IPS-15b (cell line): ENCODE data around the gene TUBA1C.
"Not testable (repeated sequence)": the region's sequence is repeated elsewhere in the genome, so short reads cannot be mapped to it uniquely, and the experiment has no call there.

Experiments
- H3K27me3 ChIP-seq: one replicate; pipeline ENCODE4 v1.6.1; 2013; ENCODE audit warnings: low read length; ENCODE audit not compliant: control insufficient read depth, insufficient read depth
- H3K36me3 ChIP-seq: one replicate; pipeline ENCODE4 v1.6.1; 2013; ENCODE audit warnings: low read length; ENCODE audit not compliant: control insufficient read depth, insufficient read depth
- H3K4me1 ChIP-seq: one replicate; pipeline ENCODE4 v1.6.1; 2013; ENCODE audit warnings: mild to moderate bottlenecking, low read length; ENCODE audit not compliant: control insufficient read depth, insufficient read depth
- H3K4me3 ChIP-seq: one replicate; pipeline ENCODE4 v1.5.1; 2013; ENCODE audit warnings: low read depth, low read length
- H3K9ac ChIP-seq: one replicate; pipeline ENCODE4 v1.6.1; 2013; ENCODE audit warnings: low read depth, mild to moderate bottlenecking, low read length
- H3K9me3 ChIP-seq: one replicate; pipeline ENCODE4 v1.6.1; 2013; ENCODE audit warnings: mild to moderate bottlenecking, low read length; ENCODE audit not compliant: control insufficient read depth, insufficient read depth

The TUBA1C gene

GRCh38 chr12:49257508-49258184 lies 7.2 kb upstream of the TUBA1C start:
- not testable (repeated sequence) for H3K9ac ChIP-seq, H3K27me3 ChIP-seq, H3K4me1 ChIP-seq, H3K9me3 ChIP-seq, H3K36me3 ChIP-seq, H3K4me3 ChIP-seq

DNA sequence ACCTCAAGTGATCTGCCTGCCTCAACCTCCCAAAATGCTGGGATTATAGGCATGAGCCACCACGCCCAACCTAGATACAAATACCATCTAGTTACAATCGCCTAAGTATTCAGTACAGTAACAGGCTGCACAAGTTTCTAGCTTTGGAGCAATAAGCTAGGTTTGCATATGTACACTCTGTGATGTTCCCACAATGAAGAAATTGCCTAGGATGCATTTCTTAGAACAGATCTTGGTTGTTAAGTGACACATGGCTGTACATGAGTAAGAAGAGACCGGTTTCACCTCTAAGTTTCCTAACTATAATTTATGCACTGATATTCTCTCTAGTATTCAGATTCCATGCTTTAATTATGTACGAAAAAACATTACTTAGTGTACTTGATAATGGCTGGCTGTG lies 5.4 kb upstream of the TUBA1C start:
- Histone ChIP-seq H3K27me3 (no peaks in the 10 kb centered on the region), H3K9me3 (no peaks in the 10 kb centered on the region), H3K36me3 (no peaks in the 10 kb centered on the region), H3K4me1 (no peaks in the 10 kb centered on the region), H3K4me3 (no peak overlapping the region), H3K9ac (no peak overlapping the region)

GRCh38 chr12:49260166-49260565 lies 4.7 kb upstream of the TUBA1C start:
- Histone ChIP-seq H3K9me3 (no peaks in the 10 kb centered on the region), H3K4me3 (no peak overlapping the region), H3K36me3 (no peaks in the 10 kb centered on the region), H3K4me1 (no peaks in the 10 kb centered on the region), H3K27me3 (no peaks in the 10 kb centered on the region), H3K9ac (no peak overlapping the region)

DNA sequence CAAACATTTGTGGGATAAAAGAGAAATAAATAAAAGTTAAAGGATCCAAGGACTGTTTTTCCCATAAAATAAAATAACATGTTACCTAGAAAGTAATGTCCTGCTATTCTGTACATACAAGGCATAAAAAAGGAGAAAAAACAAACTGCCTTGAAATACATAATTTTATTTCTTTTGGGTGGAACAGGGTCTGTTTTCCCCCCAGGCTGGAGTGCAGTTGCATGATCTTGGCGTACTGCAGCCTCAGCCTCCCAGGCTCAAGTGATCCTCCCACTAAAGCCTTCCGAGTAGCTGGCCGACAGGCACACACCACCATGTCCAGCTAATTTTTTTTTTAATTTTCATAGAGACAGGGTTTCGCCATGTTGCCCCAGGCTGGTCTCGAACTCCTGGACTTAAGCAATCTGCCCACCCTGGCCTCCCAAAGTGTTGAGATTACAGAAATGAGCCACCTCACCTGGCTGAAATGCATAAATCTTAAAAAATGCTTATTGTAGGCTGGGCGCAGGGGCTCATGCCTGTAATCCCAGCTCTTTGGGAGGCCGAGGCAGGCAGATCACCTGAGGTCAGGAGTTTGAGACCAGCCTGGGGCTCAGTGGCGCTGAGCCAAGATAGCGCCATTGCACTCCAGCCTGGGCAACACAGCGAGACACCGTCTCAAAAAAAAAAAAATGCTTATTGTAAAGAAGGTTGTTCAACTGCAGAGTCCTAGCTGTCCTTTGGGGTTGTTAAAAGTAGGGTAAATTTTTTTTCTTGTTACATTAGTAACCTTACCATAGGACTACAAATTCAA lies 4.1 kb upstream of the TUBA1C start:
- Histone ChIP-seq H3K9ac (peak overlapping the region; percentile 24), H3K27me3 (no peaks in the 10 kb centered on the region), H3K9me3 (no peaks in the 10 kb centered on the region), H3K4me1 (no peaks in the 10 kb centered on the region), H3K36me3 (no peaks in the 10 kb centered on the region), H3K4me3 (no peak overlapping the region)

GRCh38 chr12:49261721-49262120 lies 3.2 kb upstream of the TUBA1C start:
- Histone ChIP-seq H3K9me3 (no peaks in the 10 kb centered on the region), H3K27me3 (no peaks in the 10 kb centered on the region), H3K4me1 (no peaks in the 10 kb centered on the region), H3K9ac (no peak overlapping the region), H3K36me3 (no peaks in the 10 kb centered on the region), H3K4me3 (no peak overlapping the region)

DNA sequence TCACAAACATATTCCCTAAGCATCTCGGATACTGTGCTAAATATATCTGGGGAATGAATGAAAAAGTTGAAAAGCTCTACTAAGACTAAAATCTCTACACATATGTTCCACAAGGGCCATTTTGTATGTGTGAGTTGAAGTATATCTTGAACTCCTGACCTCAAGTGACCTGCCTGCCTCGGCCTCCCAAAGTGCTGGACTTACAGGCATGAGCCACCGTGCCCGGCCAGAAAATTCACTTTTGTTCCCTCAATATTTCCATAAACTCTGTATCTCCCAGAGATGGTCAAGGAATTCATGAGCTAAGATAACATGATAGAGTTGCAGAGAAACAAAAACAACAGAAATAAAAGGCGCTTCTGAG lies 1.5 kb upstream of the TUBA1C start:
- no peaks in the 10 kb centered on the region for H3K9me3 ChIP-seq
- no peak overlapping the region for H3K9ac ChIP-seq
- no peaks in the 10 kb centered on the region for H3K27me3 ChIP-seq
- no peaks in the 10 kb centered on the region for H3K4me1 ChIP-seq
- no peaks in the 10 kb centered on the region for H3K36me3 ChIP-seq
- peak overlapping the region; percentile 91 for H3K4me3 ChIP-seq

- H3K9me3 ChIP-seq = no peaks in the 10 kb centered on the region
- H3K27me3 ChIP-seq = no peaks in the 10 kb centered on the region
- no peaks in the 10 kb centered on the region for H3K4me1 ChIP-seq
- H3K9ac ChIP-seq = peak overlapping the region; percentile 73
- peak overlapping the region; percentile 91 for H3K4me3 ChIP-seq
- H3K36me3 ChIP-seq = peaks cover 7% of the 10 kb centered on the region
These were observed 413 bp upstream of the TUBA1C start for GRCh38 chr12:49264466-49264872.

DNA sequence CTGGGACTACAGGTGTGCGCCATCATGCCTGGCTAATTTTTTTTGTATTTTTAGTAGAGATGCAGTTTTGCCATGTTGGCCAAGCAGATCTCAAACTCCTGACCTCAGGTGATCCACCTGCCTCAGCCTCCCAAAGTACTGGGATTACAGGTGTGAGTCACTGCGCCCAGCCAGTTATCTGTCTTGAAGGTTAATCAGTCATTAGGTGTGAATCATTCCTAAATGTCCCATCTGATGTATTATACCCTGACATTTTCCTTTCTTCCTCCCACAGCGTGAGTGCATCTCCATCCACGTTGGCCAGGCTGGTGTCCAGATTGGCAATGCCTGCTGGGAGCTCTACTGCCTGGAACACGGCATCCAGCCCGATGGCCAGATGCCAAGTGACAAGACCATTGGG lies 4.3 kb downstream of the TUBA1C start:
- H3K36me3 ChIP-seq = peaks cover 41% of the 10 kb centered on the region
- not testable (repeated sequence) for H3K9me3 ChIP-seq, H3K4me3 ChIP-seq, H3K9ac ChIP-seq, H3K4me1 ChIP-seq, H3K27me3 ChIP-seq

DNA sequence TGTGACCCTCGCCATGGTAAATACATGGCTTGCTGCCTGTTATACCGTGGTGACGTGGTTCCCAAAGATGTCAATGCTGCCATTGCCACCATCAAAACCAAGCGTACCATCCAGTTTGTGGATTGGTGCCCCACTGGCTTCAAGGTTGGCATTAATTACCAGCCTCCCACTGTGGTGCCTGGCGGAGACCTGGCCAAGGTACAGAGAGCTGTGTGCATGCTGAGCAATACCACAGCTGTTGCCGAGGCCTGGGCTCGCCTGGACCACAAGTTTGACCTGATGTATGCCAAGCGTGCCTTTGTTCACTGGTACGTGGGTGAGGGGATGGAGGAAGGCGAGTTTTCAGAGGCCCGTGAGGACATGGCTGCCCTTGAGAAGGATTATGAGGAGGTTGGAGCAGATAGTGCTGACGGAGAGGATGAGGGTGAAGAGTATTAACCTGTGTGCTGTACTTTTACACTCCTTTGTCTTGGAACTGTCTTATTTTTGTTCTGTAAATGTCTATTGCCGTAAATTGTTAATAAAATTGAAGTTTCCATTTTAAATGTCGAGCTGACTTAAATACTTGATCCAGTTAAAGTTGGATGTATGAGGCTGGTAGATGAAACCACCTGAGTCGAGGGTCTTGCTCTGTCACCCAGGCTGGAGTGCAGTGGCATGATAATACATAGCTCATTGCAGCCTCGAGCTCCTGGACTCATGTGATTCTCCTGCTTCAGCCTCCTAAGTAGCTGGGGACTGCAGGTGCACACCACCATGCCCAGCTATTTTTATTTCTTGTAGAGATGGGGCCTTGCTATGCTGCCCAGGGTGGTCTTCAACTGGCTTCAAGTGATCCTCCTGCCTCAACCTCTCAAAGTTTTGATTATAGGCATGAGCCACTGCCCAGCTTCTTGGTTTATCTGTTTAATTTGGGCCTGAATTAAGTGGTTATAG lies 8.2 kb downstream of the TUBA1C start:
- peaks cover 41% of the 10 kb centered on the region for H3K36me3 ChIP-seq
- no peaks in the 10 kb centered on the region for H3K27me3 ChIP-seq
- H3K9me3 ChIP-seq = no peaks in the 10 kb centered on the region
- H3K9ac ChIP-seq = no peak overlapping the region
- no peak overlapping the region for H3K4me3 ChIP-seq
- no peaks in the 10 kb centered on the region for H3K4me1 ChIP-seq

DNA sequence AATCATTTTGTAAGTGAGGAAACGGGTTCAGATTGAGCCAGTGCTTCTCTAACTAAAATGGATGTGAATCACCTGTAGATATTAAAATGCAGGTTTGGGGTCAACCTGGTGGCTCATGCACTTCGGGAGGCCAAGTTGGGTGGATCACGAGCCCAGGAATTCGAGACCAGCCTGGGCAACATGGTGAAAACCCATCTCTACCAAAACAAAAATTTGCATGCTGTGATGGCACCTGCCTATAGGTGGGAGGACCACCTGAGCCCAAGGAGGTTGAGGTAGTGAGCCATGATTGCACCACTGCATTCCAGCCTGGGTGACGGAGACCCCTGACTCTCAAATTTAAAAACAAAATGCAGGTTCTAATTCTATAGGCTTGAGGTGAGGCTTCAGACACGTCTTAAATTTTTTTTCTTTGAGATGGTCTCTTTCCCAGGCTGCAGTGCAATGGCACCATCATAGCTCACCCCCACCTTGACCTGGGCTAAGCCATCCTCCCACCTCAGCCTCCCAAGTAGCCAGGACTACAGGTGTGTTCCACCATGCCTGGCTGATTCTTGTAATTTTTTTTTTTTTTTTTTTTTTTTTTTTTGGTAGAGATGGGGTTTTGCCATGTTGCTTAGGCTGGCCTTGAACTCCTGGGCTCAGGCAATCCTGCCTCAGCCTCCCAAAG lies 9.0 kb downstream of the TUBA1C start:
- H3K4me3 ChIP-seq = no peak overlapping the region
- H3K27me3 ChIP-seq = no peaks in the 10 kb centered on the region
- no peaks in the 10 kb centered on the region for H3K4me1 ChIP-seq
- no peaks in the 10 kb centered on the region for H3K9me3 ChIP-seq
- peaks cover 37% of the 10 kb centered on the region for H3K36me3 ChIP-seq
- no peak overlapping the region for H3K9ac ChIP-seq

DNA sequence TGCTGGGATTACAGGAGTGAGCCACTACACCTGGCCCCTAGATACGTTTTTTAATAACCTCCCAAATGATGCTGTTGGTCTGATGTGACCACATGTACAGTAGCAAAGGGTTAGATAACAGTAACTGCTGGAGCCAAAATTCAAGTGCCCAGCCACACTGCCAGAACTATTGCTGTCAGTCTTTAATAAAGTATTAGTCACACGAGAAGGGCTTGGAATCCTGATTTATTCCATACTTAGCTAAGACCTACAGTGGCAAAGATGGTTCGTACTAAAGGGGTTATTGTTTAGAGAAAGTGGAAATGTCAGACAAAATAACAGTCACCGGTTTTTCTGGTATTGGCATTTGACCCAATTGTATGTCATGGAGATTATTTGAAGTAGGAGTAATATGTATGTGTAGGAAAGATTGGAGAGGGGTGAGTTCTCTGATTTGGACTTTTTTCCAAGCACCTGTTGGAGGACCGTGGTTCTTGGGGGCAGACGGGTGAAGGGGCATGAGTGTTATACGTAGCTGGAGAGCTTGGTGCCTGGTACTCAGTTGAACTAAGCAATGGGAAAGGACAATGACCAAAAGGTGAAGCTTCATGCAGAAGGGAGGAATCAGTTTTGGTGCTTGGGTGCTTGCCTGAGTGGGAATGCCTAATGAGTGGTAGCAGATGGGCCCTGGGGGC lies 9.7 kb downstream of the TUBA1C start:
- Histone ChIP-seq H3K27me3 (no peaks in the 10 kb centered on the region), H3K9me3 (no peaks in the 10 kb centered on the region), H3K36me3 (peaks cover 33% of the 10 kb centered on the region), H3K4me3 (no peak overlapping the region), H3K9ac (no peak overlapping the region), H3K4me1 (no peaks in the 10 kb centered on the region)
